Measurements from ENCODE around the gene TRIM29. TPM values are rescaled to one million over a fixed set of nuclear protein-coding genes. Genes with fewer than 3 reads are reported as not detected.
A peak's percentile ranks its signal among the peaks of the same experiment; 100 is the strongest.

The TRIM29 gene
- total RNA-seq, 1 donor from 2014 or later: 1.1 TPM

DNA sequence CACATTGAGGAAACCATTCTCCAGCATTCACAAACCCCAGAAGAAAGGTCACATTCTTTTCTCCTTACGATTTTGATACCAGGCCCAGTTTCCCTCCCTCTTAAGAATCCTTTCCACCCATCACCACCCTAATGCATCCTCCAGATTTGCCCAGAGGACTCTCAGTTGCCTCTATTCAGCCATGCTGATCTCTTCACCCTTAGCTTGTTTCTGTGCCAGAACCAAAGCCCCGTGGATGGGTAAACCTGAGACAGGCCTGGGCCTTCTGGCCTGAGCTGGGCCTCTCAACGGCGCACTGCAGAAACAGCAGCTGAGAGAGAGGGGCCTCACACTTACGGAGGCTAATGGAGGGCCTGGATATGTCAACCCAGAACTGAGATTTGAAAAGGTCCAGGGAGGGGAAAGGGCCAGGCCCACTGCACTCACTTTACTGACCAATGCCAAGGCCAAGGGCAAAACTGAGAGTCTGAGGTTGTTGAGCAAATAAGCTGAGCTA lies 40.7 kb upstream of the TRIM29 start:
- no peaks in the 10 kb centered on the region for H3K36me3 Mint-ChIP-seq (ENCODE audit: low read depth, unreplicated experiment)
- Histone ChIP-seq H3K9me3 (ENCODE audit: insufficient read depth, low read depth, low read length) (no peaks in the 10 kb centered on the region), H3K27ac (ENCODE audit: low read depth, low read length) (no peak overlapping the region), H3K4me2 (ENCODE audit: low read length) (no peak overlapping the region), H4K20me1 (ENCODE audit: insufficient read depth, low read length) (no peaks in the 10 kb centered on the region), H3K79me2 (ENCODE audit: insufficient read depth, low read length) (no peaks in the 10 kb centered on the region), H3K27me3 (ENCODE audit: insufficient read depth, low read length) (peaks cover 8% of the 10 kb centered on the region), H3K36me3 (ENCODE audit: insufficient read depth, low read length) (no peaks in the 10 kb centered on the region), H2AFZ (ENCODE audit: low read depth, low read length) (no peak overlapping the region), H3K4me1 (ENCODE audit: insufficient read depth, low read length) (peaks cover 10% of the 10 kb centered on the region), H3K4me3 (ENCODE audit: insufficient read depth, low read depth, low read length) (no peak overlapping the region), H3K9ac (ENCODE audit: low read length) (no peak overlapping the region)
- no peak for TF ChIP-seq EZH2 (IDR thresholded peaks at IDR 0.05; ENCODE audit: insufficient read depth, low read length)
- TF ChIP-seq, protein P1, sequence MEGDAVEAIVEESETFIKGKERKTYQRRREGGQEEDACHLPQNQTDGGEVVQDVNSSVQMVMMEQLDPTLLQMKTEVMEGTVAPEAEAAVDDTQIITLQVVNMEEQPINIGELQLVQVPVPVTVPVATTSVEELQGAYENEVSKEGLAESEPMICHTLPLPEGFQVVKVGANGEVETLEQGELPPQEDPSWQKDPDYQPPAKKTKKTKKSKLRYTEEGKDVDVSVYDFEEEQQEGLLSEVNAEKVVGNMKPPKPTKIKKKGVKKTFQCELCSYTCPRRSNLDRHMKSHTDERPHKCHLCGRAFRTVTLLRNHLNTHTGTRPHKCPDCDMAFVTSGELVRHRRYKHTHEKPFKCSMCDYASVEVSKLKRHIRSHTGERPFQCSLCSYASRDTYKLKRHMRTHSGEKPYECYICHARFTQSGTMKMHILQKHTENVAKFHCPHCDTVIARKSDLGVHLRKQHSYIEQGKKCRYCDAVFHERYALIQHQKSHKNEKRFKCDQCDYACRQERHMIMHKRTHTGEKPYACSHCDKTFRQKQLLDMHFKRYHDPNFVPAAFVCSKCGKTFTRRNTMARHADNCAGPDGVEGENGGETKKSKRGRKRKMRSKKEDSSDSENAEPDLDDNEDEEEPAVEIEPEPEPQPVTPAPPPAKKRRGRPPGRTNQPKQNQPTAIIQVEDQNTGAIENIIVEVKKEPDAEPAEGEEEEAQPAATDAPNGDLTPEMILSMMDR (IDR thresholded peaks at IDR 0.05; ENCODE audit: insufficient read depth, low read depth, low read length): no peak
- peak; percentile 47 for DNase-seq (ENCODE audit: low read depth)
- H3K27me3 Mint-ChIP-seq (ENCODE audit: low read depth, unreplicated experiment): peaks cover 53% of the 10 kb centered on the region
- H3K4me1 Mint-ChIP-seq (ENCODE audit: low read depth, unreplicated experiment): peaks cover 15% of the 10 kb centered on the region
- H3K27ac Mint-ChIP-seq (ENCODE audit: unreplicated experiment): no peak overlapping the region
- no peak overlapping the region for H3K4me3 Mint-ChIP-seq (ENCODE audit: unreplicated experiment)
- peak; percentile 55 for FAIRE-seq
- no peaks in the 10 kb centered on the region for H3K9me3 Mint-ChIP-seq (ENCODE audit: unreplicated experiment)

DNA sequence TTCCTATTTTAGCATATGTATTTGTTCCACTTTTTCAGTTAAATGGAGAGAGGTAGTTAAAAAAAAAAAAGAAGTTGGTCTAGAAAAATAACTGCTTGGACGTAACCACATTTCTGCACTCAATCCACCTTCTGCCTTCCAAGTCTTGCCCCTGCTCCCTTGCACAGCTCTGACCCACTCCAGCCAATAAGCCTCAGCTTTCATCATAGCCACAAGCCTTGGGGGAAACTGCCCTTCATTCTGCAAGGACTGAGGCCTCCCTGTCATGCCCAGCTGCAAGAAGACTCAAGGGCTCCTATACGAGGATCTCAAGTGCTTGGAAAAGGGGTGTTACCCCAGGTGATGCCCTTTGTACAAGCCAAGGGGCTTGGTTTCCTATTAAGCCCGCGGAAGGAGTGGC lies 37.0 kb upstream of the TRIM29 start:
- H3K4me2 ChIP-seq (ENCODE audit: low read length): no peak overlapping the region
- DNase-seq (ENCODE audit: low read depth) (no peak), FAIRE-seq (no peak)
- Mint-ChIP-seq H3K36me3 (ENCODE audit: low read depth, unreplicated experiment) (no peaks in the 10 kb centered on the region), H3K4me3 (ENCODE audit: unreplicated experiment) (no peak overlapping the region), H3K27ac (ENCODE audit: unreplicated experiment) (no peak overlapping the region), H3K27me3 (ENCODE audit: low read depth, unreplicated experiment) (peaks cover 68% of the 10 kb centered on the region), H3K4me1 (ENCODE audit: low read depth, unreplicated experiment) (peaks cover 7% of the 10 kb centered on the region), H3K9me3 (ENCODE audit: unreplicated experiment) (no peaks in the 10 kb centered on the region)
- H2AFZ ChIP-seq (ENCODE audit: low read depth, low read length): no peak overlapping the region
- H3K4me1 ChIP-seq (ENCODE audit: insufficient read depth, low read length): no peaks in the 10 kb centered on the region
- H3K36me3 ChIP-seq (ENCODE audit: insufficient read depth, low read length): no peaks in the 10 kb centered on the region
- H3K79me2 ChIP-seq (ENCODE audit: insufficient read depth, low read length): no peaks in the 10 kb centered on the region
- peaks cover 18% of the 10 kb centered on the region for H3K27me3 ChIP-seq (ENCODE audit: insufficient read depth, low read length)
- H3K27ac ChIP-seq (ENCODE audit: low read depth, low read length): no peak overlapping the region
- no peaks in the 10 kb centered on the region for H3K9me3 ChIP-seq (ENCODE audit: insufficient read depth, low read depth, low read length)
- no peak overlapping the region for H3K4me3 ChIP-seq (ENCODE audit: insufficient read depth, low read depth, low read length)
- H3K9ac ChIP-seq (ENCODE audit: low read length): no peak overlapping the region
- no peak for TF ChIP-seq EZH2 (IDR thresholded peaks at IDR 0.05; ENCODE audit: insufficient read depth, low read length)
- TF ChIP-seq, protein P1 (IDR thresholded peaks at IDR 0.05; ENCODE audit: insufficient read depth, low read depth, low read length): no peak
- H4K20me1 ChIP-seq (ENCODE audit: insufficient read depth, low read length): no peaks in the 10 kb centered on the region

DNA sequence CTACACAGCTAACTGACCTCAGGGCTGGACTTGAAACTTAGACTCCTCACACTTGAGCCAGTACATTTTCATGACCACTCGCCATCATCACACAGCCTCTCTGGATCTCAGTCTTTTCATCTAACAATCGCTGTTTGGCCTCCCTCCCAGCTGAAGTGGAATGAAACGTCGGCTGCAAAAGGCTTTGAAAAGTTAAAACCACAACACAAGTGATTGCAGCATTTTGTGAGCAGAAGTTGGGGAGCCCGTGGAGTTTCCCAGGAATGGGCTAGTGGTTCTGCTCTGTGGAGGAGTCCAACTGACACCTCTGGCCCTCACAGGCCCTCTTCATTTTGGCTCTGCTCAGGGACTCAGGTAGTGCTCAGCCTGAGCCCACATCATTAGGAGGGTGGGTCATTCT lies 35.9 kb upstream of the TRIM29 start:
- no peak overlapping the region for H2AFZ ChIP-seq (ENCODE audit: low read depth, low read length)
- no peak overlapping the region for H3K4me2 ChIP-seq (ENCODE audit: low read length)
- H4K20me1 ChIP-seq (ENCODE audit: insufficient read depth, low read length): no peaks in the 10 kb centered on the region
- TF ChIP-seq EZH2 (IDR thresholded peaks at IDR 0.05; ENCODE audit: insufficient read depth, low read length): no peak
- TF ChIP-seq, protein P1 (IDR thresholded peaks at IDR 0.05; ENCODE audit: insufficient read depth, low read depth, low read length): no peak
- H3K27ac Mint-ChIP-seq (ENCODE audit: unreplicated experiment): no peak overlapping the region
- no peaks in the 10 kb centered on the region for H3K9me3 Mint-ChIP-seq (ENCODE audit: unreplicated experiment)
- H3K36me3 Mint-ChIP-seq (ENCODE audit: low read depth, unreplicated experiment): no peaks in the 10 kb centered on the region
- H3K4me3 Mint-ChIP-seq (ENCODE audit: unreplicated experiment): no peak overlapping the region
- H3K27me3 ChIP-seq (ENCODE audit: insufficient read depth, low read length): peaks cover 18% of the 10 kb centered on the region
- FAIRE-seq (no peak), DNase-seq (ENCODE audit: low read depth) (no peak)
- peaks cover 68% of the 10 kb centered on the region for H3K27me3 Mint-ChIP-seq (ENCODE audit: low read depth, unreplicated experiment)
- H3K4me1 Mint-ChIP-seq (ENCODE audit: low read depth, unreplicated experiment): peaks cover under 1% of the 10 kb centered on the region
- H3K27ac ChIP-seq (ENCODE audit: low read depth, low read length): no peak overlapping the region
- H3K4me3 ChIP-seq (ENCODE audit: insufficient read depth, low read depth, low read length): no peak overlapping the region
- H3K79me2 ChIP-seq (ENCODE audit: insufficient read depth, low read length): no peaks in the 10 kb centered on the region
- H3K4me1 ChIP-seq (ENCODE audit: insufficient read depth, low read length): no peaks in the 10 kb centered on the region
- H3K9me3 ChIP-seq (ENCODE audit: insufficient read depth, low read depth, low read length): no peaks in the 10 kb centered on the region
- H3K9ac ChIP-seq (ENCODE audit: low read length): no peak overlapping the region
- no peaks in the 10 kb centered on the region for H3K36me3 ChIP-seq (ENCODE audit: insufficient read depth, low read length)
